NCI-H510A (cell line): ENCODE measurements around the gene EVI2A.
"Not testable (repeated sequence)": the region's sequence is repeated elsewhere in the genome, so short reads cannot be mapped to it uniquely, and the experiment has no call there.

Source experiments
- DNase-seq: peaks from one replicate; lab custom pipeline; 2025; lab: John Stamatoyannopoulos, UW

EVI2A gene

GRCh38 chr17:31321481-31321880, at the start of gene EVI2A:
TSS of gene EVI2A (minus strand) at chr17:31321622. CDS start at chr17:31319013, 2,609 bp downstream.
- no peak for DNase-seq

GRCh38 chr17:31369266-31369665, 47.8 kb upstream of the EVI2A start:
- DNase-seq = no peak

DNA sequence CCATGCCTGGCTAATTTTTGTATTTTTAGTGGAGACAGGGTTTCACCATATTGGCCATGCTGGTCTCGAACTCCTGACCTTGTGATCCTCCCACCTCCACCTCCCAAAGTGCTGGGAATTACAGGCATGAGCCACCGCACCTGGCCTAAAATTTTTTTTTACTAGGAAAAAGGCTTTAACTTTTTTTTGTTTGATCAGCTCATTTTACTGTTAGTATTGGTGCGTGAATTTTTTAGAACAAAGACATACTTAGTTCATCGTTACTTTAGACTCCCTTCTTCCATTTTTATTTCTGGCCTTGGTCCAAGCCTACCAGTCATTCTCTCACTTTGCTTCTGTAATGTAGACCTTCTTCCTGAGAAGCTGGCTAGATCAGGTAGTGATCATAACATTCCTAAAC, 44.7 kb upstream of the EVI2A start:
- DNase-seq = no peak

DNA sequence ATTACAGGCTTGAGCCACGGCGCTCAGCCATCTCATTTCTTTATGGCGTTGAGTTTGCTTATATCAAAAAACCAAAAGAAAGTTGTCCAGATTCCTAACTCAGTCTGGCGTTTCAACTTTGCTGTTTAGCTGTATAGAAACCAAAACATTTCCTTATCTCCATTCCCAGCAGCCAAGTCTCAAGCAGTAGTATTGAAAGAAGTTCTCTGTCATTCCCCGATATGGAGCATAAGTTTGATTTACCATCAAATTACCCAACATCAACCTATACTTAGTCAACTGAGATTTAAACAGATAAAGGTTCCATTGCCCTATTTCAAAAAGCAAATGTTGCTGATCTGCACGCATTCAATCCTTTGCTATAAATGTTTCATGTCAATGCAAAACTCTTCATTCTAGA, 42.6 kb upstream of the EVI2A start:
- DNase-seq = no peak

DNA sequence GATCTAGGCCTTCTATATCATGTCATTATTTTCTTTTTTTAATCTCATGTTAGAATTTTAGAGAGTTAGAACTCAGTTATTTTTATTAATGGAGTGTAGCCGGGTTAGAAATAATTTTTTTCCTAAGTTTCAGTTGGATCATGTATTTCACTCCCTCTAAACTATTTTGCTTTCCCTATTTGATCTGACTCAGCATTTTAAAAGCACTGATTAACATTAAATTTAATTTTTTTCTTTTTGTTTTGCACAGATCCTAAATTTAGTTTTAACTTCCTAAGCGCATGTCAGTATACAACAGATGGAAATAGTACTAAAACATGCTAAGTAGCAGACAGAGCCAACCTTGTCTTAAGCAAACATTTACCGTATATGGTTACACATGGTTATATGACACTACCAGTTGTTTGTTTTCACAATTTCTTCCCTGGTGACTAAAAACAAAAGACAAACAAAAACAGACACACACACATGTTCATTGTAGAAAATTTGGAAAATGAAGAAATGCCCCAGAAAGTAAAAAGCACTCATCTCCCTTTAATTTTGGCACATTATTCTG, 36.5 kb upstream of the EVI2A start:
- peak; percentile 24 for DNase-seq

DNA sequence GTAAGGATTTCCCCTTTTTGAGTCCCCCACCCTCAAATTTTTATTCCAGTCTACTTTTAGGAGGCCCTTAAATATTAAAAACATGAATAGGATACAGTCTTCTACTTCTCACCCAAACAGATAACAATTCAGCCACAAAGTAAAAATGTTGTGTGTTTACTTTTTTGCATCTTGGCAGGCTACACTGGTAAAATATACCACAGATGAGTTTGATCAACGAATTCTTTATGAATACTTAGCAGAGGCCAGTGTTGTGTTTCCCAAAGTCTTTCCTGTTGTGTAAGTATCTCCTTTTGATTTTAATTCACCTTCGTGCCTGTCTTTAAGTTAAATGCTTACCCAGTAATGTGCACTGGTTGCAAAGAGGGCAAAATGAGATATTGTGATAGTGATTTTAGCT, 35.7 kb upstream of the EVI2A start:
- no peak for DNase-seq

DNA sequence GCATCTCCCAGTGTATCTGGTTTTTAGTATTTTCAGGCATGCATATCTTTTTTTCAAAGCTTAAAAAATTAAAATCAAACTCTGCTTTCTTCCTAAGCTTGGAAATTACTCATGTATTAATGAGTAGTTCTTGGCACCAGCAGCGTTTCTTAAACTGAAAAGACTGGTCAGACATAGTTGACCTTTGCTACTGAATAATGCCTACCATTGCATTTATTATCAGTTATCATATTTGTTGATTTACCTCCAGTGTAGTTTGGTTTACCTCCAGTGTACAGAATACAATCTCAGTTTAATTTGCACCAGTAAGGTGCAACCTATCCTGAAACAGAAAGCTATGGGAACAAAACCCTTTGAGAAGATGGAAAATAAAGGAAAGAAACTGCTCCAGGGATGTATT, 34.5 kb upstream of the EVI2A start:
- DNase-seq = no peak

- no peak for DNase-seq
These were observed 28.0 kb upstream of the EVI2A start for GRCh38 chr17:31349454-31349853.

- DNase-seq = not testable (repeated sequence)
These were observed 23.8 kb upstream of the EVI2A start for GRCh38 chr17:31345191-31345747.

- no peak for DNase-seq
These were observed 18.7 kb upstream of the EVI2A start for GRCh38 chr17:31339906-31340661.

DNA sequence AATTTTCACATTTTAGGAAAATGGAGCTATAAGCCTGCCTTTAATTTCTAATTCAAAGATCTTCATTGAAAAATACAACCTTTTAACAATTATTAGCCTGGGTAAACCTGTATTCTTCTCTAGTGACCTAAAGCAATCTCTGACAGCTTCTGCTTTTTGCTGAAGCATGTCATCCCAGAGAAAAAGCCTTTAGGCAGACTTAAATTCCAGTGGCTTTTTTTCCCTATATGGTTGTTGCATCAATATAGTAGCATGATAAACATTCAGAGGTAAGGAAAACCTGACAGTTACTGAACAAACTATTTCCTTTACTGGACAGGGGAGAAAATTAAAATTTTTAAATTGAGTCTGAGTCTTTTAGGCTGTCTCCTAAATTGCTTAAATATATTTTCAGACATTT, 7.8 kb upstream of the EVI2A start:
- DNase-seq = no peak

GRCh38 chr17:31328160-31328535, 6.7 kb upstream of the EVI2A start:
- no peak for DNase-seq

DNA sequence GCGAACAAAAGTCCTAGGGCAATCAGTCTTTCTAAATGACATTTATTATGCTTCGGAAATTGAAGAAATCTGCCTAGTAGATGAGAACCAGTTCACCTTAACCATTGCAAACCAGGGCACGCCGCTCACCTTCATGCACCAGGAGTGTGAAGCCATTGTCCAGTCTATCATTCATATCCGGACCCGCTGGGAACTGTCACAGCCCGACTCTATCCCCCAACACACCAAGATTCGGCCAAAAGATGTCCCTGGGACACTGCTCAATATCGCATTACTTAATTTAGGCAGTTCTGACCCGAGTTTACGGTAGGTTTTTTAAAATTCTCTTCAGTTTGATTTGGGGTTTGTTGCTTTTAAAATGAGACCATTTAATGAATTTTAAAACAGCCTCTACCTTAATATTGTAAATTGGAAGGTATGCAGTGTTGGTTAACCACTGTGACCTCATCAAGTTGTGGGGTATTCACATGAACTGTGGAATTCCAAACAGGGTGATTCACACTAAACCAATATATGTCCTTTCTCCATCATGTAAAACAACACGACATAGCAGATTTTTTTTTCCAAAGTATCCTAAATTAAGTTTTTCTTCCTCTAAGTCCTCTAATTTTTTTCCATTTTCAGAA, 6.2 kb upstream of the EVI2A start:
- no peak for DNase-seq

GRCh38 chr17:31323551-31323950, 2.1 kb upstream of the EVI2A start:
- DNase-seq = no peak

GRCh38 chr17:31321966-31322365, 544 bp upstream of the EVI2A start:
- DNase-seq = no peak

DNA sequence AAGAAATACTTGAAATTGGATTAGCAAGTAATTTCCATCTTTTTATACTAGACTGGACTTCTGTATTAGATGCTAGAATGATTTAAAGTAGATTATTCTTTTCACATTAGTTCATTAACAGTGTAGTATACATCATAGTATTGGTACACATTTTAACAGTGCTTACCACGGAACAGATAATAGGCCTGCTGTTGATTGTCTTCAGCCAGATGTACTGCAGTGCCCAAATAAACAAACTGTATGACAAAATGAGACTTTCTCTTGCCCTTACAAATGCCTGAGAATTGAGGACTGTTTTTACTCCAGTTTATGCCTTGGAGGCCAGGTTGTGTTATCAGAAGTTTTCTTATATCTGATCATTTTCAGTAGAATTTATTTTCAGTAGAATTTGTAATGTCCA, 631 bp downstream of the EVI2A start:
- no peak for DNase-seq

GRCh38 chr17:31320241-31320640, 1.2 kb downstream of the EVI2A start:
- no peak for DNase-seq

- DNase-seq = no peak
These were observed 2.4 kb downstream of the EVI2A start for GRCh38 chr17:31318851-31319661.

DNA sequence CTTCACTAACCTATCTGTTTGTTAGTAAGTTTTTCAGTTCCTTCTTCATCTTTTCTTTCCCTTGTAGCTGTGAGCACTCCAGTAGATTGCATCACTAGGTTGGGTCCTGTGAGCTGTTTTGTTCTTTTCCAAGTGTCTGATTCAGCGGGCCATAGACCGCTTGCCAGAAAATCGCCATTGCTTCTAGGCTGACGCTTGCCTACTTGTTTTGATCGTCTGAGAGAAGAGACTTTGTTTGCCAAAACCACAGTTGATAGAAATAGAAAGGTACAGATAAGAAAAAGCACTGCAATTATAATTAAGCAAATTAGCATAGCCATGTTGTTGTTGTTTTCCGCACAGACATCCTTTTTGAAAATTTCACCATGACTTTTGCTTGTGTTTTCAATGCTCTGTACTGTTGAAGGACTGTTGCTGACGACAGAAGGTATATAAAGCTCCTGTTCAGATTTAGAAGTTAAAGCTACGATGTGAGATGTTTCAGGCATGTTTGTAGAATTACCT, 3.1 kb downstream of the EVI2A start:
- no peak for DNase-seq

- DNase-seq = no peak
These were observed 6.7 kb downstream of the EVI2A start for GRCh38 chr17:31314782-31315100.

- no peak for DNase-seq
These were observed 7.2 kb downstream of the EVI2A start, which contains the start of gene EVI2B for GRCh38 chr17:31313982-31314781. TSS of gene EVI2B (minus strand) at chr17:31314054. CDS start at chr17:31305609, 8,445 bp downstream.
